Suppressor macrophage treated with lipopolysaccharide for 1 hour (primary cell): ENCODE measurements around the gene ADGRG7.

Source experiments
- DNase-seq, 3 donors: peaks; one replicate each; pipeline ENCODE4 v3.0.0-alpha.2; 2020 to 2022

Gene ADGRG7

DNA sequence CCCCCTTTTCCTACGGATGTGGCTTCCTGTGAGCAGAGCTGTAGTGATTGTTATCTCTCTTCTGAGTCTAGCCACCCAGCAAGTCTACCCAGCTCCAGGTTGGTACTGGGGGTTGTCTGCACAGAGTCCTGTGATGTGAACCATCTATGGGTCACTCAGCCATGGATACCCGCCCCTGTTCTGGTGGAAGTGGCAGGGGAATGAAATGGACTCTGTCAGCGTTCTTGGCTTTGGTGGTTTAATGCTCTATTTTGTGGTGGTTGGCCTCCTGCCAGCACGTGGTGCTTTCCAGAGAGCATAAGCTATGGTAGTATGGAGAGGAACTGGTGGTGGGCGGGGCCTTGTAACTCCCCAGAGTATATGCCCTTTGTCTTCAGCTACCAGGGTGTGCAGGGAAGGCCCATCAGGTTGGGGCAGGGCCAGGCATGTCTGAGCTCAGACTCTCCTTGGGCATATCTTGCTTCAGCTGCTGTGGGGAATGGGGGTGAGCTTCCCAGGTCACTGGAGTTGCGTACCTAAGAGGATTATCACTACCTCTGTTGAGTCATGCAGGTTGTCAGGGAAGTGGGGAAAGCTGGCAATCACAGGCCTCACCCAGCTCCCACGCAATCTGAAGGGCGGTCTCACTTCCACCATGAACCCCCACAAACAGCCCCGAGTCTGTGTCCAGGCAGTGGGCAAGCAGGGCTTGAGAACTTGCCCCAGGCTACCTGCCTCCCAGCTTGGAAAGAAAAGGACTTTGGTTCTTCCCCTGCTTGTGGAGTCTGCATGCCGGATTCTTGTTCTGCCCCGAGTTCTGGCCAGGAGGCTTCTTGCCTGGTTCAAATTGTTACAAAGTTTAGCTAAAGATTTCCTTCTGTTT is 9.0 kb upstream of the ADGRG7 start:
- peak; percentile 37 to 42 (median 42) for DNase-seq

DNA sequence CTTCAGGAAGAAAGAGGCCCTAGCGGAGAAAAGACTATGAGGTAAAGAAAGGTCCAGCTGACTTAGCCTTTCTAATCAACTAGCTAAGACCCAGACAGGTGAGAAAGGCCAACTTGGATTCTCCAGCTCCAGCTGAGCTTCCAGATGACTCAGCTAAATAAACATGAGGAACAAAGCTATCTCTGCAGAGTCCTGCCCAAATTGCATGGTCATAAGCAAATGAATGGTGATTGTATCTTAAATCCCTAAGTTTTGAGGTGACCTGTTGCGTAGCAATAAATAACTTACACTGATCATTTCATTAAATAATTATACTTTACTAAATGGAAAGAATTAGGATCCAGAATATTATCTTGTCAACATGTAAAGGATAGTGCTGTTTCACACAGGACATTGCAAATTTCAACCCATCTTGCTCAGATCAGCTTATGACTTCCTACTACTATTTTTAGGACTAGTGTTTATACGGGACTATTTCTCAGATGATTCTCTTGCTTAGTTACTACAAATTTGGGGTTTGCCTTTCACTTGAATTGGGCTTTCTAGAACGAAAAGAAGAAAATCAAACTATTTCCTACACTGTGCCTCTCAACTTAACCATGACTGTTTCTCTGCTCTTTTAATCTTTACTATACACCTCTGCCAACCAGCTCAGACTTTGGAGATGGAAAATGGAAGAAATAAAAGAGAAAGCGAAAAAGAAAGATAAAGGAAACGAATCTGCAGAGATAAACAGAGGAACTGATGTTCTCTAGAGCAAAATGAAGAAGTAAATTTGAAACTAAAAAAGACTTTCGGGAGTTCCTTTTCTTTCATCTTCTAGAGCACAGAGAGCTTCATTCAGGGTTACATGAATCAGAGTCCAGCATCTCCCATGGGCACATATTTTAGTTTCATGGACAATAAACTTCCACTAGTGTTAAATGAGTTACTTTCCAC is 6.6 kb upstream of the ADGRG7 start:
- DNase-seq, result peak; percentile 33 to 79 (median 65)

DNA sequence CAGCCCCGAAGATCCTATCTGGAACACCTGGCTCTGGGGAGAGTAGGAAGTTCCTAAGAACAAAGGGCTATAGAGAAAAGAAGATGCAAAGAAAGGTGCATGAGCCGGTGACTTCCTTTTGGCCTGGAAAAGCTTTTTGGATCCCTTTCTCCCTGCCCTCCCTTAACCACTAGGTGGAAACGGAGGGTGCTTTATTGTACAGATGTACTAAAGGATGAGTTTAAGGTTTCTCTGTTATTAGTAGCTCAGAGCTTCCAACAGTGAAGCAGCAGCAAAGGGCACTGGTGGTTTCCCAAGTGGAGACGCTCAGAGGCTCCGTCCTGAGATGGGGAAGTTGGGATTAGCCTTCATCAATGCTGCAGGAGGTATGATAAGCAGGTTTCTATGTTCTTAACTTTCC is 5.9 kb upstream of the ADGRG7 start:
- DNase-seq, result peak; percentile 43 to 57 (median 49)

GRCh38 chr3:100605358-100605757 is 4.0 kb upstream of the ADGRG7 start:
- DNase-seq, result no peak

DNA sequence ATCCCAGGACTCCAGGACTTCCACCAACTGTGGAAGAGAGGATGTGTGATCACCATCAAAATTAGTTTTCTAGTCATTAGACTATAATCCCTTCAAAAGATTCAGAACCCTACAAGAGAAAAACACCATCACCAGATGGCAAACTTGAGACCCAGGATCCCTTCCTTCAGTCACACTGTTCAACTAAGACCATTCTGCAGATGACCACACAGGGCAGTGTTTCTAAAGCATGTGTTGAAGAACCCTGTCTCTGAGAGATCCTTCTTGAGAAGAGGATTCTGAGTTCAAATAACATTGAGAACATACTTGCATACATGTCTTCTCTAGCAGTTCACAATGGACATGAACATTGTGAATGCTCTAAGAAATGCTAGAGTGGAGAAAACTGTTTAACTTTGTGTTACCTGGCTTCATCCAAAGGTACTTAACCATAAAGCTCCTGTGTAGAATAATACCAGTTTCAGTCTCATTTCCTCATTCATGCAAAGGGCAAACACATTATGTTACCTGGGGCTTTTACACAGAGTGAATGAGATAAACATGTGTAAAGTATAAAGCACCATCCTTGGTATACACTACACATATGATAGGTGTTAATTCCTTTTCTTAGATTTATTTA is 2.4 kb upstream of the ADGRG7 start:
- DNase-seq, result no peak

GRCh38 chr3:100609963-100610362 is 562 bp downstream of the ADGRG7 start:
- no peak for DNase-seq

- no peak for DNase-seq
Measured at GRCh38 chr3:100611221-100611620, 1.8 kb downstream of the ADGRG7 start.

- DNase-seq, result no peak
Measured at GRCh38 chr3:100613721-100614390, 4.5 kb downstream of the ADGRG7 start.

DNA sequence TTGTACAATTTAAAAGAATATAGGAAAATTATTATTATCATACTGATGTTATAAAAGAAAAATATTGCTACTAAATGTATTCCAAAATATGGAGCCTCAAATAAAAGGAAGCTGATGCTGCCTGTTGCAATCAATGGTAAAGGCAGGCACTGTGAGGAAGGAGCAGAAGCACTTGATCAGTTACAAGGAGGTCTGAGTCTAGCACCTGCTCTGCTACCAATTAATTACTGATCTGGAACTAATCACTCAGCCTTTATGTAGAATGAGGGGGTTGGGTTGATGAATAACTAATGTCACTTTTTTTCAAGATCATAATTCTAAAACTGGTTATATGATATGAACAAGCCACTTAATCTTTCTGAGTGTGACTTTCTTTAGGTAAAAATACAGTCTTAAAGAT is 5.5 kb downstream of the ADGRG7 start:
- no peak for DNase-seq

GRCh38 chr3:100615684-100616083 is 6.3 kb downstream of the ADGRG7 start:
- no peak for DNase-seq

DNA sequence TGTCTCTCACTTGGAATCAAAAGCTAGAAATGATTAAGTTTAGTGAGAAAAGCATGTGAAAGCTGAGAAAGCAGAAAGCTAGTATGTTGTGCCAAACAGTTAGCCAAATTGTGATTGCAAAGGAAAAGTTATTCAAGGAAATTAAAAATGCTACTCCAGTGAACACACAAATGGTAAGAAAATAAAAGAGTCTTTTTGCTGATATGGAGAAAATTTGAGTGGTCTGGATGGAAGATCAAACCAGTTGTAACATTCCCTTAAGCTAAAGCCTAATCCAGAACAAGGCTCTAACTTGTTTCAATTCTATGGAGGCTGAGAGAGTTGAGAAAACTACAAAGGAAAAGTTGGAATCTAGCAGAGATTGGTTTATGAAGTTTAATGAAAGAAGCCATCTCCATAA is 11.8 kb downstream of the ADGRG7 start:
- no peak for DNase-seq

DNA sequence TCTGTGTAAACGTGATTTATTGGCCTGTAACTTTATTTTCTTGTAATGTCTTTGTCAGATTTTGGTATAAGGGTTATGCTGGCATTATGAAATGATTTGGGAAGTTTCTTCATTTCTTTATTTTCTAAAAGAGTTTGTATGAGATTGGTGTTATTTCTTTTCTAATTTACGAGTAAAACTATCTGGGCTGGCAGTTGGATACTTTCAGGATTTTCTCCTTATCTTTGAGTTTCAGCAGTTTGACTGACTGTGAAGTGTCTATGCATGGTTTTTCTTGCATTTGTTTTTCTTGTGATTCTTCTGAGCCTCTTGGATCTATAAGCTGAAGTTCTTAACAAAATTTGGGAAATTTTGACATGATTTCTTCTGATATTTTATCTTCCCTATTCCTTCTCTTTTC is 18.1 kb downstream of the ADGRG7 start:
- DNase-seq, result no peak

DNA sequence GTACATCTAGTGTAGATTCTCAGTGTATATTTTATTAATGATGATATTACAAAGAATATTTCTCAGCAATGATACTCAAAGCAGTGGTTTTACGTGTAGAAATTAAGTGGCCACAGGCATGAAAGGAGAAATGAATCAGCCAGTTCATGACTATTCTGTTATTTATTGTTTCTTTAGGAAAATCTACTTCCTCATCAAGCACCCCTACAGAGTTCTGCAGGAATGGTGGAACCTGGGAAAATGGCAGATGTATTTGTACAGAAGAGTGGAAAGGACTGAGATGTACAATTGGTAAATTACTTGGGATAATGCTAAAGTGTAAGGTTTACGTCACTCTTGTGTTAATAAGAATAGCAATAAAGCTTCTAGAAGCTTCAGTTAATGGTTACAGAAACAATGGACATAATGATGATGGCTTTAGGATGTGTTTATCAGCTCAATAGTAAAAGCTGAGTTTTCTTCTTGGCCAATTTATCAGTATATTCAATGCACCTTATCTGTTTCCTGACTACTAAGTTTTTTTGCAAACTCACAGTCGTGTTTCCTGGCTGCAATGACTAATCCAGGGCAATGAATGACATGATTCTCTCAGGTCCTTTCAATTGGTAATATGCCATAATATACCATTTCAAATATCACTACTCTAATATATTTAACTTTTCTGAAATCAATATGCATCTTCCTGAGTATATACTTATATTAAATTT is 20.2 kb downstream of the ADGRG7 start:
- no peak for DNase-seq

GRCh38 chr3:100630664-100631063 is 21.3 kb downstream of the ADGRG7 start:
- no peak for DNase-seq

- no peak for DNase-seq
Measured at GRCh38 chr3:100631236-100631635, 21.8 kb downstream of the ADGRG7 start.

- DNase-seq, result peak in 2 of 3 donors; percentile 14 to 23
Measured at GRCh38 chr3:100634493-100635272, 25.3 kb downstream of the ADGRG7 start.

- DNase-seq, result no peak
Measured at GRCh38 chr3:100635273-100635701, 25.9 kb downstream of the ADGRG7 start.

GRCh38 chr3:100637197-100637631 is 27.8 kb downstream of the ADGRG7 start:
- DNase-seq, result no peak

- no peak for DNase-seq
Measured at GRCh38 chr3:100640633-100641032, 31.2 kb downstream of the ADGRG7 start.

DNA sequence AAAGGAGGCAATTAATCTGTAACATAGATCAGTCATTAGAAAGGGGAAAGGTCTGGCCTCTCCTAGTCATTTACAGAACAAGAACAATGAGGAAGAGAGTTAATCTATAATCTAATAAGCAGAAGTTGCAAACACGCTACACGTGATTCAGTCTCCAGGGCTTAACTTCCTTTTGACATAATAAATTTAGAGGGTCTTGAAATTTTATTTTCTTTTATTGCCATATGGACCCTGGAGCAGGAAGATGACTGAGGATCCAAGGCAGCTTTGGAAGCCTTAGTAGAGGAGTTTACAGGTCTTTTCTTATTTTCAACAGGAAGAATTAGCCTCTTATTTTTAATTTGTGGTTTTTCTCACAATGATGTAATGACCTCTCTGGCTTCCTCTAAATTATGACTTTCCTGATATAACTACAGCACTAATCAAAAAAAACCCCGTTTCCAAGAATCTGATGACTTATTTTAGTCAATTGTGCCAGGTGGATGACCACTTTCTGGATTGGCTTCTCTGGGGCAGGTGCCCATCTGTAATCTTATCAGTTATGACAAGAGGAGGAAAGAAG is 32.2 kb downstream of the ADGRG7 start:
- peak; percentile 1 to 30 (median 22) for DNase-seq

DNA sequence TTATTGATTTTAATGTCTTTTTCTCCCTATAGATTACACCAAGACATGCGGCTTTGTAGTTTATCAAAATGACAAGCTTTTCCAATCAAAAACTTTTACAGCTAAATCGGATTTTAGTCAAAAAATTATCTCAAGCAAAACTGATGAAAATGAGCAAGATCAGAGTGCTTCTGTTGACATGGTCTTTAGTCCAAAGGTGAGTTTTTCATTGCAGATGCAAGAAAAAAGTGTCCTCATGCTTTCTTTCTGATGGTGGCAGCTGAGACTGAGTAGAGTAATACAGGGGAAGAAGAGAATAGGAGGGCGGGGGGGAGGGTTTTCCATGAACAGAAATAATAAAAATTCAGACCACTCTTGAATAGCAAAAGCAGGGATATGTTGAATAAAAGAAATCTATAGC is 36.5 kb downstream of the ADGRG7 start:
- no peak for DNase-seq
